Fibroblast of lung (primary cell): ENCODE results near the gene SPATA2. TPM values are rescaled to one million over a fixed set of nuclear protein-coding genes. Genes with fewer than 3 reads are reported as not detected.

Source experiments
- DNase-seq, 2 donors: peaks; one replicate each; pipeline versions ENCODE4 v3.0.0 to v3.0.0-alpha.2; 2010; ENCODE audit warnings: low read depth in 2 of 2
- H2AFZ ChIP-seq: 2 replicates; pipeline ENCODE4 v1.5.1; 2012; ENCODE audit warnings: low read length, control low read depth, inconsistent platforms
- H3K27ac ChIP-seq: 2 replicates; pipeline ENCODE4 v1.5.1; 2011; ENCODE audit warnings: low read length, control low read depth; ENCODE audit not compliant: insufficient read depth
- H3K27me3 ChIP-seq: 2 replicates; pipeline ENCODE4 v1.5.1; 2011; ENCODE audit warnings: mild to moderate bottlenecking, low read length; ENCODE audit not compliant: control insufficient read depth, insufficient read depth
- H3K36me3 ChIP-seq: 2 replicates; pipeline ENCODE4 v1.5.1; 2011; ENCODE audit warnings: low read length; ENCODE audit not compliant: control insufficient read depth, insufficient read depth
- H3K4me1 ChIP-seq: 2 replicates; pipeline ENCODE4 v1.5.1; 2011; ENCODE audit warnings: low read length; ENCODE audit not compliant: control insufficient read depth, insufficient read depth; ENCODE audit errors: extremely low read depth
- H3K4me2 ChIP-seq: 2 replicates; pipeline ENCODE4 v1.5.1; 2011; ENCODE audit warnings: low read length, control low read depth; ENCODE audit not compliant: insufficient read depth; ENCODE audit errors: extremely low read depth
- H3K4me3 ChIP-seq, 4 experiments: fragments of 200-600 bp in 1 of 4; sonication (generic) in 1 of 4; replicated peaks in 1 of 4; 2 replicates each; pipeline ENCODE4 v1.5.1; 2011 to 2016; ENCODE audit warnings: low read length in 4 of 4, low read depth in 3 of 4, mild to moderate bottlenecking in 3 of 4, control low read depth in 2 of 4, inconsistent platforms in 1 of 4, mixed read lengths in 1 of 4; ENCODE audit not compliant: insufficient read depth in 1 of 4; ENCODE audit errors: control extremely low read depth in 1 of 4
- H3K79me2 ChIP-seq: 2 replicates; pipeline ENCODE4 v1.5.1; 2012; ENCODE audit warnings: mild to moderate bottlenecking, low read length, inconsistent platforms; ENCODE audit not compliant: control insufficient read depth, insufficient read depth
- H3K9ac ChIP-seq: 2 replicates; pipeline ENCODE4 v1.5.1; 2011; ENCODE audit warnings: mild to moderate bottlenecking, low read length, control low read depth; ENCODE audit not compliant: insufficient read depth
- H3K9me3 ChIP-seq: 2 replicates; pipeline ENCODE4 v1.5.1; 2012; ENCODE audit warnings: low read depth, low read length; ENCODE audit not compliant: control insufficient read depth, insufficient read depth
- H4K20me1 ChIP-seq: 2 replicates; pipeline ENCODE4 v1.5.1; 2011; ENCODE audit warnings: low read length; ENCODE audit not compliant: control insufficient read depth, insufficient read depth; ENCODE audit errors: extremely low read depth
- EZH2 ChIP-seq: IDR thresholded peaks from 2 replicates; pipeline ENCODE4 v1.5.1; 2012; ENCODE audit warnings: low read length, control low read depth, mild to moderate bottlenecking; ENCODE audit errors: missing control alignments
- polyA plus RNA-seq, 2 donors: library from polyadenylated mRNA; depleted of rRNA in 1 of 2; stranded (reverse) in 1 of 2; unstranded in 1 of 2; fragments of >200 nt; gene quantifications; 2 replicates each; pipeline ENCODE4 v1.2.1, GENCODE V29; 2011 to 2012; ENCODE audit warnings: missing spikeins in 1 of 2
- total RNA-seq: library from RNA; depleted of rRNA; stranded (reverse); fragments of >200 nt; gene quantifications from 2 replicates; pipeline ENCODE4 v1.2.1, GENCODE V29; 2014
- TF ChIP-seq, protein P1 (sequence below), 2 donors: IDR thresholded peaks in 1 of 2; conservative IDR thresholded peaks in 1 of 2; 1 replicate in 1 of 2; 2 replicates in 1 of 2; pipeline ENCODE4 v1.5.1; 2011 to 2012; ENCODE audit warnings: low read length in 2 of 2, control low read depth in 1 of 2, inconsistent platforms in 1 of 2, low read depth in 1 of 2, mild to moderate bottlenecking in 1 of 2

The SPATA2 gene
- total and polyA plus RNA-seq, 2 donors (not counting 1 experiment from before 2014, with no cell fraction given): 2.0 to 3.6 TPM

DNA sequence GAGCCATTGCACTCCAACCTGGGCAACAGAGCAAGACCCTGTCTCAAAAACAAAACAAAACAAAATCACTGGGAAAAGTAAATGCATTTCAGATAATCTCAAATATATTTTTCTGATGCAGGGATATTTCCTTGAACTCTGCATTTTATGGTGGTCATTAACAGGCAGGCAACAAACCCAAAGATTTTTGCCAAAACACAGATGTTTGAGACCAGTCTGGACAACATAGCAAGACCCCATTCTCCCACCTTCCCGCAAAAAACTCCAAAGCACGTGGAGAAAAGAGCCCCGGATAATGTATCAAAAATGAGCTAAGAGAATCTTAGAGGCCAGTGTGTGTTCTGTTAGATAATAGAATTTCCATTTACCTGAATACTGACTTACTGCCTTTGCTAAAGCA lies 58.4 kb downstream of the SPATA2 start:
- no peak for DNase-seq
- Histone ChIP-seq H3K4me2 (no peak overlapping the region), H3K27ac (no peak overlapping the region), H3K4me1 (peaks cover 3% of the 10 kb centered on the region), H3K36me3 (peaks cover 4% of the 10 kb centered on the region), H3K27me3 (no peaks in the 10 kb centered on the region), H3K9me3 (no peaks in the 10 kb centered on the region), H4K20me1 (no peaks in the 10 kb centered on the region), H3K4me3 (no peak overlapping the region), H3K9ac (no peak overlapping the region), H3K79me2 (no peaks in the 10 kb centered on the region), H2AFZ (no peak overlapping the region)
- no peak for TF ChIP-seq EZH2
- TF ChIP-seq, protein P1, sequence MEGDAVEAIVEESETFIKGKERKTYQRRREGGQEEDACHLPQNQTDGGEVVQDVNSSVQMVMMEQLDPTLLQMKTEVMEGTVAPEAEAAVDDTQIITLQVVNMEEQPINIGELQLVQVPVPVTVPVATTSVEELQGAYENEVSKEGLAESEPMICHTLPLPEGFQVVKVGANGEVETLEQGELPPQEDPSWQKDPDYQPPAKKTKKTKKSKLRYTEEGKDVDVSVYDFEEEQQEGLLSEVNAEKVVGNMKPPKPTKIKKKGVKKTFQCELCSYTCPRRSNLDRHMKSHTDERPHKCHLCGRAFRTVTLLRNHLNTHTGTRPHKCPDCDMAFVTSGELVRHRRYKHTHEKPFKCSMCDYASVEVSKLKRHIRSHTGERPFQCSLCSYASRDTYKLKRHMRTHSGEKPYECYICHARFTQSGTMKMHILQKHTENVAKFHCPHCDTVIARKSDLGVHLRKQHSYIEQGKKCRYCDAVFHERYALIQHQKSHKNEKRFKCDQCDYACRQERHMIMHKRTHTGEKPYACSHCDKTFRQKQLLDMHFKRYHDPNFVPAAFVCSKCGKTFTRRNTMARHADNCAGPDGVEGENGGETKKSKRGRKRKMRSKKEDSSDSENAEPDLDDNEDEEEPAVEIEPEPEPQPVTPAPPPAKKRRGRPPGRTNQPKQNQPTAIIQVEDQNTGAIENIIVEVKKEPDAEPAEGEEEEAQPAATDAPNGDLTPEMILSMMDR (conservative IDR thresholded peaks at IDR 0.05 in 1 of 2, IDR thresholded peaks at IDR 0.05 in 1 of 2; ENCODE audit: low read depth in 1 of 2, low read length in 2 of 2): no peak

DNA sequence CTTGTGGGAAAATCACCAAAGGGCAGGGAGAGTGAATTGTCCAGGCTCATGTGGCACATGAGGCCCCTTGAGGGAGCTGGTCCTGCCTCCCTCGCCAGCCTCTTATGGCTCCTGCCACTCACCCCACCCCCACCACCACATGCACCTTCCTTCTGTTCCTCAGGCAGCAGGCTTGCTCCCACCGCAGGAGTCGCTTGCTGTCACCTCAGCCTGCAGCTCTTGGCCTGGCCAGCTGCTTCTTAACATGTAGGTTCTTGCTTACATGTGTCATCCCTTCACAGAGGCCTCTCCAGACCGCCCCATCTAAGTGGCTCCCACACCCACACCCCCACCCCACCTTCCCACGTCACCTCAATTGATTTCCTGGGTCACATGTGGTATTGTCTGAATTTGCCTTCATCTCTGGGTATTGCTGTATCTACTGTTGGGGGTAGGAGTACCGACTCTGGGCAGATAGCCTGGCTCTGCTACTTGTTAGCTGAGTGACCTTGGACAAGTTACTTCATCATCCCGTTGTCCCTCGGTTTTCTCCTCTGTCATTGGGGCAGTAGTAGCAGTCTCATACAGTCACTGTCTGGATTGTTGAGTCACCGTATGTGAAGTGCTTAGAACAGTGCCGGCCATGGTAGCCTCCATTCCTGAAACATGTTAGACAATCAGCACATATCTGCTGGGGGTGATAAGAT lies 61.0 kb downstream of the SPATA2 start:
- no peak overlapping the region for H2AFZ ChIP-seq
- H3K79me2 ChIP-seq: no peaks in the 10 kb centered on the region
- H4K20me1 ChIP-seq: no peaks in the 10 kb centered on the region
- H3K27me3 ChIP-seq: no peaks in the 10 kb centered on the region
- no peak for DNase-seq
- no peak overlapping the region for H3K4me2 ChIP-seq
- H3K4me1 ChIP-seq: peaks cover 3% of the 10 kb centered on the region
- H3K9ac ChIP-seq: no peak overlapping the region
- TF ChIP-seq EZH2: no peak
- TF ChIP-seq, protein P1 (conservative IDR thresholded peaks at IDR 0.05 in 1 of 2, IDR thresholded peaks at IDR 0.05 in 1 of 2; ENCODE audit: low read depth in 1 of 2, low read length in 2 of 2): no peak
- no peaks in the 10 kb centered on the region for H3K9me3 ChIP-seq
- H3K36me3 ChIP-seq: peaks cover 4% of the 10 kb centered on the region
- H3K27ac ChIP-seq: no peak overlapping the region
- no peak overlapping the region for H3K4me3 ChIP-seq

DNA sequence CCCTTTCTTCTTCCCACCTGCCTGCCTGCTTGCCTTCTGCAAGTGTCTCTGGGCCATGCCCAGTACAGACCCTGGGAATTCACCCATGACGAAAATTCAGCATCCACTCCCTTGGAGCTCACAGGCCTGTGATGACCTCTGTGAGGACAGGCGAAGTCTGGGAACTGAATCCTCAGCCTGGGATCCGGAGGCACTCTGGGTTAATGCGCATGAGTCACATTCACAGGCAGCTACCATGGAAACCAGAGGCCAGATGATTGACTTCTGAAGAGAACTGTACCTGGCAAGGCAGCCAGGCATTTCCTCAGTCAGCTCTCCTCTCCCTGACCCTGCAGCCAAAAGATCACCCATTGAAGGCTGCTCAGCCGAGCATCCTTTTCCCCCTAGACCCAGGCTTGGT lies 61.7 kb downstream of the SPATA2 start:
- H3K4me2 ChIP-seq: no peak overlapping the region
- TF ChIP-seq EZH2: no peak
- TF ChIP-seq, protein P1 (conservative IDR thresholded peaks at IDR 0.05 in 1 of 2, IDR thresholded peaks at IDR 0.05 in 1 of 2; ENCODE audit: low read depth in 1 of 2, low read length in 2 of 2): no peak
- peaks cover 3% of the 10 kb centered on the region for H3K4me1 ChIP-seq
- DNase-seq: peak; percentile 59 to 73
- no peaks in the 10 kb centered on the region for H3K79me2 ChIP-seq
- no peak overlapping the region for H3K4me3 ChIP-seq
- no peak overlapping the region for H3K9ac ChIP-seq
- no peaks in the 10 kb centered on the region for H4K20me1 ChIP-seq
- H2AFZ ChIP-seq: no peak overlapping the region
- H3K27me3 ChIP-seq: no peaks in the 10 kb centered on the region
- no peaks in the 10 kb centered on the region for H3K9me3 ChIP-seq
- H3K27ac ChIP-seq: no peak overlapping the region
- H3K36me3 ChIP-seq: peaks cover 5% of the 10 kb centered on the region

Other genes starting within 250 kb of the SPATA2 start
- 19.0 and 21.0 TPM in 2 replicates for gene B4GALT5, start 201.7 kb downstream of the SPATA2 start, total RNA-seq
- gene B4GALT5, start 201.7 kb downstream of the SPATA2 start, polyA plus RNA-seq: 28.0 and 34.1 TPM in 2 replicates
- 6.9 and 15.5 TPM in 2 replicates for gene SLC9A8, start 102.7 kb downstream of the SPATA2 start, total RNA-seq
- gene SLC9A8, start 102.7 kb downstream of the SPATA2 start, polyA plus RNA-seq: 2.4 and 2.7 TPM in 2 replicates
- 50.3 and 65.2 TPM in 2 replicates for gene RNF114, start 20.9 kb upstream of the SPATA2 start, total RNA-seq
- gene RNF114, start 20.9 kb upstream of the SPATA2 start, polyA plus RNA-seq: 70.2 and 93.9 TPM in 2 replicates
- gene SNAI1, start 67.5 kb upstream of the SPATA2 start, total RNA-seq: 0.26 and 0.66 TPM in 2 replicates
- 1.4 and 1.8 TPM in 2 replicates for gene SNAI1, start 67.5 kb upstream of the SPATA2 start, polyA plus RNA-seq
- 31.7 and 33.4 TPM in 2 replicates for gene UBE2V1, start 197.6 kb upstream of the SPATA2 start, total RNA-seq
- 193 and 217 TPM in 2 replicates for gene UBE2V1, start 197.6 kb upstream of the SPATA2 start, polyA plus RNA-seq
- 7.2 and 8.3 TPM in 2 replicates for gene PEDS1, start 238.2 kb upstream of the SPATA2 start, total RNA-seq
- 41.1 and 56.9 TPM in 2 replicates for gene PEDS1, start 238.2 kb upstream of the SPATA2 start, polyA plus RNA-seq